Liver (tissue), 3 donors: ENCODE measurements around the gene ADAMTS2.

Source experiments
- CTCF ChIP-seq: fragments of 150-350 bp; IDR thresholded peaks from 2 replicates; pipeline ENCODE4 v1.5.1; 2017; ENCODE audit warnings: improper control_type of control experiment, low read depth, low read length; ENCODE audit not compliant: missing input control
- JUND ChIP-seq, 2 donors: IDR thresholded peaks; 2 replicates each; pipeline ENCODE4 v1.6.1; 2016; ENCODE audit warnings: antibody characterized with exemption in 2 of 2
- RAD21 ChIP-seq, 2 donors: IDR thresholded peaks; 2 replicates each; pipeline ENCODE4 v1.6.1; 2016; ENCODE audit warnings: antibody characterized with exemption in 2 of 2, mild to moderate bottlenecking in 2 of 2
- TAF1 ChIP-seq: conservative IDR thresholded peaks from 2 replicates; pipeline ENCODE4 v1.6.1; 2016; ENCODE audit warnings: antibody characterized with exemption, mild to moderate bottlenecking
- donor health status: healthy.
- donor health status: healthy.

DNA sequence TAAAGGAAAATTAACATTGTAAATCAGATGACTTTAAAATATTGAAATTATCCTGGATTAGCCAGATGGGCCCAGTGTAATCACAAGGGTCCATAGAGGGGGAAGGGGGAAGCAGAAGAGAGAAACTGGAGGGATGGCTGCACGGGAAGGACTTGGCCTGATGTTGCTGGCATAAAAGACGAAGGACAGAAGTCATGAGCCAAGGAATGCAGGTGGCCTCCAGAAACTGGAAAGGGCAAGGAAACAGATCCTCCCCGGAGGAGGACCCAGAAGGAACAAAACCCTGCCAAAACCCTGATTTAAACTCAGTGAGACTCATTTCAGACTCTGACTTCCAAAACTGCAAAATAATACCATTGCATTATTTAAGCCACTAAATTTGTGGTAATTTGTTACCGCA lies 100.2 kb downstream of the ADAMTS2 start:
- TF ChIP-seq CTCF (no peak), RAD21 (IDR thresholded peaks at IDR 0.05) (no peak), JUND (IDR thresholded peaks at IDR 0.05) (no peak), TAF1 (no peak)
